ENCODE results near the gene COPA. TPM values are rescaled to one million over a fixed set of nuclear protein-coding genes. Genes with fewer than 3 reads are reported as not detected.

The COPA gene
- polyA plus RNA-seq, 3 donors, result 76.7 to 199 (median 195) TPM

DNA sequence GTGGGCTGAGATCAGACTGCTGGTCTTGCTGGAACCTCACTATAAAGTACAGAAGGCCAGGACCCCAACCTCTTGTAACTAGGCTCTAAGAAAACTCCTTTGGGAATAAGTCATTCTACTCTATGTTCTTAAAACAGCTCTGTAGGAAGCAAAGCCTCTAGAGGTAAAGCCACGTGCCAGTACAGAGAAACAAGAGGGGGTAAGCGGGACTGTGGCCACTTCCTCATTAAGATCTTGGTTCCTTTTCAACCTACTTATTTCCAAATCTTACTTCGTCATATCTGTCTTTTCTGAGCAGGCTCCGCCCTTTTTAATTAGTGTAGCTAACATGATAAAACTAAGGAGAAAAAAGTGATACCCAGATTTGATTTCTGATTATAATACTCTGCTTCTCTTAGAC lies 3.9 kb upstream of the COPA start:
- Histone ChIP-seq H3K36me3 (replicated peaks in 1 of 2; ENCODE audit: control insufficient read depth in 1 of 2, insufficient read depth in 2 of 2, low read length in 2 of 2) (peaks cover 42 to 57% of the 10 kb centered on the region in 2 donors), H2AFZ (ENCODE audit: insufficient read depth, low read depth, low read length, poor library complexity, severe bottlenecking) (peak overlapping the region; percentile 41), H3K27ac (ENCODE audit: low read depth in 1 of 2, low read length in 2 of 2) (peak overlapping the region; percentile 92 to 96), H3K4me2 (replicated peaks; ENCODE audit: extremely low read depth, low read length, poor library complexity, severe bottlenecking) (peak overlapping the region; percentile 67), H4K20me1 (ENCODE audit: insufficient read depth, low read length) (peaks cover 1% of the 10 kb centered on the region), H3K9ac (ENCODE audit: insufficient read depth, low read length, poor library complexity, severe bottlenecking) (peak overlapping the region; percentile 69), H3K9me3 (replicated peaks in 1 of 2; ENCODE audit: control insufficient read depth in 1 of 2, insufficient read depth in 1 of 2, low read length in 2 of 2) (no peaks in the 10 kb centered on the region), H3K4me1 (ENCODE audit: control insufficient read depth in 1 of 2, insufficient read depth in 2 of 2, low read length in 2 of 2) (peaks cover 45 to 52% of the 10 kb centered on the region in 2 donors), H3K27me3 (ENCODE audit: control insufficient read depth in 2 of 2, insufficient read depth in 2 of 2, low read length in 2 of 2) (no peaks in the 10 kb centered on the region), H3K79me2 (ENCODE audit: insufficient read depth, low read length) (peaks cover 72% of the 10 kb centered on the region), H3K4me3 (replicated peaks in 1 of 3; ENCODE audit: low read depth in 2 of 3, low read length in 3 of 3) (peak overlapping the region in 2 of 3 experiments; percentile 9 to 58)
- WGBS (ENCODE audit: insufficient coverage), result 0% methylated on average over 1 of the region's 4 CpGs
- H3K36me3 Mint-ChIP-seq, result peaks cover 47 to 64% of the 10 kb centered on the region in 2 donors
- peaks cover 43% of the 10 kb centered on the region for H3K4me1 Mint-ChIP-seq
- peak overlapping the region; percentile 39 to 79 for H3K4me3 Mint-ChIP-seq
- TF ChIP-seq, protein P1, sequence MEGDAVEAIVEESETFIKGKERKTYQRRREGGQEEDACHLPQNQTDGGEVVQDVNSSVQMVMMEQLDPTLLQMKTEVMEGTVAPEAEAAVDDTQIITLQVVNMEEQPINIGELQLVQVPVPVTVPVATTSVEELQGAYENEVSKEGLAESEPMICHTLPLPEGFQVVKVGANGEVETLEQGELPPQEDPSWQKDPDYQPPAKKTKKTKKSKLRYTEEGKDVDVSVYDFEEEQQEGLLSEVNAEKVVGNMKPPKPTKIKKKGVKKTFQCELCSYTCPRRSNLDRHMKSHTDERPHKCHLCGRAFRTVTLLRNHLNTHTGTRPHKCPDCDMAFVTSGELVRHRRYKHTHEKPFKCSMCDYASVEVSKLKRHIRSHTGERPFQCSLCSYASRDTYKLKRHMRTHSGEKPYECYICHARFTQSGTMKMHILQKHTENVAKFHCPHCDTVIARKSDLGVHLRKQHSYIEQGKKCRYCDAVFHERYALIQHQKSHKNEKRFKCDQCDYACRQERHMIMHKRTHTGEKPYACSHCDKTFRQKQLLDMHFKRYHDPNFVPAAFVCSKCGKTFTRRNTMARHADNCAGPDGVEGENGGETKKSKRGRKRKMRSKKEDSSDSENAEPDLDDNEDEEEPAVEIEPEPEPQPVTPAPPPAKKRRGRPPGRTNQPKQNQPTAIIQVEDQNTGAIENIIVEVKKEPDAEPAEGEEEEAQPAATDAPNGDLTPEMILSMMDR (IDR thresholded peaks at IDR 0.05), result no peak
- peak overlapping the region; percentile 94 to 98 (median 98) for H3K27ac Mint-ChIP-seq
- no peaks in the 10 kb centered on the region for H3K9me3 Mint-ChIP-seq
- H3K27me3 Mint-ChIP-seq (ENCODE audit: low read depth in 3 of 3), result peaks cover 0 to 1% (median 0%) of the 10 kb centered on the region in 3 donors
- intact Hi-C loops (cut with micrococcal nuclease), result loop anchor here (10.0 kb wide), 2 partner anchors 62 to 422 kb away; partner anchors contain the start of genes PEX19 (in 1 of the 2) and TAGLN2 (in 1 of the 2)
- DNase-seq, result peak; percentile 88 to 97 (median 91)

DNA sequence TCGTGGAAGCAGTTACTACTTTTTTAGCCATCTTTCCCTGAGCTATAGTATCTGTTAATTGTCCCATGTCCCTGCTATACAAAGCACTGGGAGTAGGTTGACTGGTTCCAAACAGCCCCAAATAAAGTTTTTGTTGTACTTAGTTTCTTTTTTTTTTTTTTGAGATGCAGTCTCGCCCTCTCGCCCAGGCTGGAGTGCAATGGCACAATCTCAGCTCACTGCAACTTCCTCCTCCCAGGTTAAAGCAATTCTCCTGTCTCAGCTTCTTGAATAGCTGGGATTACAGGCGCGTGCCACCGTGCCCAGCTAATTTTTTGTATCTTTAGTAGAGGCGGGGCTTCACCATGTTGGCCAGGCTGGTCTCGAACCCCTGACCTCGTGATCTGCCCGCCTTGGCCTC lies 3.4 kb upstream of the COPA start:
- peak overlapping the region; percentile 94 to 98 (median 98) for H3K27ac Mint-ChIP-seq
- TF ChIP-seq, protein P1 (IDR thresholded peaks at IDR 0.05), result no peak
- Histone ChIP-seq H3K4me2 (replicated peaks; ENCODE audit: extremely low read depth, low read length, poor library complexity, severe bottlenecking) (peak overlapping the region; percentile 67), H3K36me3 (replicated peaks in 1 of 2; ENCODE audit: control insufficient read depth in 1 of 2, insufficient read depth in 2 of 2, low read length in 2 of 2) (peaks cover 37 to 52% of the 10 kb centered on the region in 2 donors), H3K79me2 (ENCODE audit: insufficient read depth, low read length) (peaks cover 75% of the 10 kb centered on the region), H3K4me1 (ENCODE audit: control insufficient read depth in 1 of 2, insufficient read depth in 2 of 2, low read length in 2 of 2) (peaks cover 48 to 57% of the 10 kb centered on the region in 2 donors), H3K27ac (ENCODE audit: low read depth in 1 of 2, low read length in 2 of 2) (peak overlapping the region; percentile 92 to 96), H3K27me3 (ENCODE audit: control insufficient read depth in 2 of 2, insufficient read depth in 2 of 2, low read length in 2 of 2) (no peaks in the 10 kb centered on the region), H4K20me1 (ENCODE audit: insufficient read depth, low read length) (no peaks in the 10 kb centered on the region), H3K4me3 (replicated peaks in 1 of 3; ENCODE audit: low read depth in 2 of 3, low read length in 3 of 3) (peak overlapping the region in 1 of 3 experiments; percentile 58), H3K9me3 (replicated peaks in 1 of 2; ENCODE audit: control insufficient read depth in 1 of 2, insufficient read depth in 1 of 2, low read length in 2 of 2) (no peaks in the 10 kb centered on the region), H2AFZ (ENCODE audit: insufficient read depth, low read depth, low read length, poor library complexity, severe bottlenecking) (no peak overlapping the region), H3K9ac (ENCODE audit: insufficient read depth, low read length, poor library complexity, severe bottlenecking) (peak overlapping the region; percentile 69)
- peak overlapping the region; percentile 39 to 51 for H3K4me3 Mint-ChIP-seq
- peak; percentile 56 to 63 (median 59) for DNase-seq
- intact Hi-C loops (cut with micrococcal nuclease), result loop anchor here (10.0 kb wide), 2 partner anchors 62 to 422 kb away; partner anchors contain the start of genes PEX19 (in 1 of the 2) and TAGLN2 (in 1 of the 2)
- H3K27me3 Mint-ChIP-seq (ENCODE audit: low read depth in 3 of 3), result peaks cover 0 to 1% (median 0%) of the 10 kb centered on the region in 3 donors
- H3K36me3 Mint-ChIP-seq, result peaks cover 42 to 59% of the 10 kb centered on the region in 2 donors
- H3K4me1 Mint-ChIP-seq, result peaks cover 48% of the 10 kb centered on the region
- H3K9me3 Mint-ChIP-seq, result no peaks in the 10 kb centered on the region
- WGBS (ENCODE audit: insufficient coverage), result 36% methylated on average over 4 of the region's 10 CpGs
